Adrenal gland (tissue), 5 donors: ENCODE measurements around the gene DMD.

ENCODE experiments used
- CTCF ChIP-seq, 6 experiments: fragments of 450-650 bp in 4 of 6; fragments of 200-600 bp in 2 of 6; sonication (generic) in 1 of 6; IDR thresholded peaks; 1 replicate in 5 of 6; 2 replicates in 1 of 6; pipeline versions ENCODE4 v1.5.1 to v1.8.0; 2016 to 2021; ENCODE audit warnings: antibody characterized with exemption in 6 of 6, mild to moderate bottlenecking in 2 of 6, moderate library complexity in 1 of 6
- POLR2A ChIP-seq, 2 donors: fragments of 450-650 bp; IDR thresholded peaks; one replicate each; pipeline ENCODE4 v1.6.1; 2017; ENCODE audit warnings: antibody characterized with exemption in 2 of 2, mild to moderate bottlenecking in 2 of 2, moderate library complexity in 1 of 2
- donor health status: DM: no; HTN: no; CAD: no.

GRCh38 chrX:31117266-31117665 is 2094.1 kb downstream of the DMD start:
- TF ChIP-seq CTCF (IDR thresholded peaks at IDR 0.05): no peak
- no peak for TF ChIP-seq POLR2A (IDR thresholded peaks at IDR 0.05)
